ENCODE measurements around the gene TUBGCP3.
"Not testable (repeated sequence)": the region's sequence is repeated elsewhere in the genome, so short reads cannot be mapped to it uniquely, and the experiment has no call there.

DNA sequence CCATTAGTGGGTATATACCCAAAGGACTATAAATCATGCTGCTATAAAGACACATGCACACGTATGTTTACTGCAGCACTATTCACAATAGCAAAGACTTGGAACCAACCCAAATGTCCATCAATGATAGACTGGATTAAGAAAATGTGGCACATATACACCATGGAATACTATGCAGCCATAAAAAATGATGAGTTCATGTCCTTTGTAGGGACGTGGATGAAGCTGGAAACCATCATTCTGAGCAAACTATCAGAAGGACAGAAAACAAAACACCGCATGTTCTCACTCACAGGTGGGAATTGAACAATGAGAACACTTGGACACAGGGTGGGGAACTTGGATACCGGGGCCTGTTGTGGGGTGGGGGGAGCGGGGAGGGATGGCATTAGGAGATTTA is 39.0 kb downstream of the TUBGCP3 start:
- TF ChIP-seq, protein P1, sequence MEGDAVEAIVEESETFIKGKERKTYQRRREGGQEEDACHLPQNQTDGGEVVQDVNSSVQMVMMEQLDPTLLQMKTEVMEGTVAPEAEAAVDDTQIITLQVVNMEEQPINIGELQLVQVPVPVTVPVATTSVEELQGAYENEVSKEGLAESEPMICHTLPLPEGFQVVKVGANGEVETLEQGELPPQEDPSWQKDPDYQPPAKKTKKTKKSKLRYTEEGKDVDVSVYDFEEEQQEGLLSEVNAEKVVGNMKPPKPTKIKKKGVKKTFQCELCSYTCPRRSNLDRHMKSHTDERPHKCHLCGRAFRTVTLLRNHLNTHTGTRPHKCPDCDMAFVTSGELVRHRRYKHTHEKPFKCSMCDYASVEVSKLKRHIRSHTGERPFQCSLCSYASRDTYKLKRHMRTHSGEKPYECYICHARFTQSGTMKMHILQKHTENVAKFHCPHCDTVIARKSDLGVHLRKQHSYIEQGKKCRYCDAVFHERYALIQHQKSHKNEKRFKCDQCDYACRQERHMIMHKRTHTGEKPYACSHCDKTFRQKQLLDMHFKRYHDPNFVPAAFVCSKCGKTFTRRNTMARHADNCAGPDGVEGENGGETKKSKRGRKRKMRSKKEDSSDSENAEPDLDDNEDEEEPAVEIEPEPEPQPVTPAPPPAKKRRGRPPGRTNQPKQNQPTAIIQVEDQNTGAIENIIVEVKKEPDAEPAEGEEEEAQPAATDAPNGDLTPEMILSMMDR (IDR thresholded peaks at IDR 0.05): not testable (repeated sequence)
- not testable (repeated sequence) for TF ChIP-seq POLR2AphosphoS5 (IDR thresholded peaks at IDR 0.05)

All from upper lobe of left lung (tissue), 4 donors.